ENCODE measurements around the gene ADAMTS12.

ADAMTS12 gene

DNA sequence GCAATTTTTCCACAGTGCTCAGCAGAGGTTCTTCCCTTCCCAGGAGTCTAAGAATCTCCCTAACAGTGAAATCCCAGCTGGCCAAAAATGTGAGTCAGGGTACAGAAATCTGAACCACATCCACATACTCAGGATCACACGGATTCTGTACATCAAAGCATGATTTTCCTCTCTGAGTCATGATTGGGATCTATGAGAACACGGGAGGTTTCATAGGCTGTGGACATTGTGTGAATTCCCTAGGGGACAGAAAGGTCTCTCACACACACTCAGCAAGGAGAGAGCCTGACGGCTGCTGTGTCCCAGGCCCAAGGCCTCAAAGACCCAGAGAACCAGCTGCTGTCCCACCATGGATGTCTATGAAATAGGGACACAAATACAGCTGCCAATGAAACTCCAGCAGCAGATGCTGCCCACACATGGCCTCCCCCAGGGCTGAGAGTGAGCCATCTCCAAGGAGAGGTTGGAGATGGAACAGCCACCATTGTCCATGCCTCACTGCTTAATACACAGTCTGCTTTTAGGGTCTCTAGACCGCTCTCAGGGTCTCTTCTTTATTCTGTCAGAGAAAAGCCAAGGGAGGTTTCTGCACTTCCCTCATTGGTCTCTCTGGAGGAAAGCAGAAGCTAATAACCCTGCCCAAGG lies 102.7 kb downstream of the ADAMTS12 start:
- H3K4me1 ChIP-seq (ENCODE audit: control insufficient read depth in 1 of 2, insufficient read depth in 1 of 2, low read depth in 1 of 2, low read length in 1 of 2), result no peaks in the 10 kb centered on the region
- H3K27ac ChIP-seq, result no peak overlapping the region
- TF ChIP-seq, protein P1, sequence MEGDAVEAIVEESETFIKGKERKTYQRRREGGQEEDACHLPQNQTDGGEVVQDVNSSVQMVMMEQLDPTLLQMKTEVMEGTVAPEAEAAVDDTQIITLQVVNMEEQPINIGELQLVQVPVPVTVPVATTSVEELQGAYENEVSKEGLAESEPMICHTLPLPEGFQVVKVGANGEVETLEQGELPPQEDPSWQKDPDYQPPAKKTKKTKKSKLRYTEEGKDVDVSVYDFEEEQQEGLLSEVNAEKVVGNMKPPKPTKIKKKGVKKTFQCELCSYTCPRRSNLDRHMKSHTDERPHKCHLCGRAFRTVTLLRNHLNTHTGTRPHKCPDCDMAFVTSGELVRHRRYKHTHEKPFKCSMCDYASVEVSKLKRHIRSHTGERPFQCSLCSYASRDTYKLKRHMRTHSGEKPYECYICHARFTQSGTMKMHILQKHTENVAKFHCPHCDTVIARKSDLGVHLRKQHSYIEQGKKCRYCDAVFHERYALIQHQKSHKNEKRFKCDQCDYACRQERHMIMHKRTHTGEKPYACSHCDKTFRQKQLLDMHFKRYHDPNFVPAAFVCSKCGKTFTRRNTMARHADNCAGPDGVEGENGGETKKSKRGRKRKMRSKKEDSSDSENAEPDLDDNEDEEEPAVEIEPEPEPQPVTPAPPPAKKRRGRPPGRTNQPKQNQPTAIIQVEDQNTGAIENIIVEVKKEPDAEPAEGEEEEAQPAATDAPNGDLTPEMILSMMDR (IDR thresholded peaks at IDR 0.05), result no peak

DNA sequence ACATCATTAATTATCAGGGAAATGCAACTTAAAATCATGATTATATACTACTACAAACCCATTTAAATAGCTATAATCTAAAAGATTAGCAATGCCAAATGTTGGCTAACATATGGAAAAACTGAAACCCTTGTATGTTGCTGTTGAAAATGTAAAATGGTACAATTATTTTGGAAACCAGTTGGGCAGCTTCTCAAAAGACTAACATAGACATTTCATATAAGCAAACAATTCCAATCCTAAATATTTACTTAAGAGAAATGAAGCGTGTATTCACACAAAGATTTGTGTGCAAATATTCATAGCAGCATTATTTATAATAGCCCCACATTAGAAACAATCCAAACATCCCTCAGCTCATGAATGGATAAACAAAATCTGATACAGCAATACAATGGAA lies 106.2 kb downstream of the ADAMTS12 start:
- Histone ChIP-seq H3K4me3 (ENCODE audit: low read depth in 1 of 2, low read length in 1 of 2) (no peak overlapping the region), H3K4me1 (ENCODE audit: control insufficient read depth in 1 of 2, insufficient read depth in 1 of 2, low read depth in 1 of 2, low read length in 1 of 2) (no peaks in the 10 kb centered on the region), H3K27ac (no peak overlapping the region), H3K36me3 (no peaks in the 10 kb centered on the region), H3K27me3 (no peaks in the 10 kb centered on the region), H3K9me3 (no peaks in the 10 kb centered on the region)
- TF ChIP-seq, protein P1 (IDR thresholded peaks at IDR 0.05), result no peak

More for the DNA sequence above, 102.7 kb downstream of the ADAMTS12 start:
- H3K36me3 ChIP-seq, result no peaks in the 10 kb centered on the region
- no peaks in the 10 kb centered on the region for H3K27me3 ChIP-seq
- H3K4me3 ChIP-seq (ENCODE audit: low read depth in 1 of 2, low read length in 1 of 2), result no peak overlapping the region
- no peaks in the 10 kb centered on the region for H3K9me3 ChIP-seq

DNA sequence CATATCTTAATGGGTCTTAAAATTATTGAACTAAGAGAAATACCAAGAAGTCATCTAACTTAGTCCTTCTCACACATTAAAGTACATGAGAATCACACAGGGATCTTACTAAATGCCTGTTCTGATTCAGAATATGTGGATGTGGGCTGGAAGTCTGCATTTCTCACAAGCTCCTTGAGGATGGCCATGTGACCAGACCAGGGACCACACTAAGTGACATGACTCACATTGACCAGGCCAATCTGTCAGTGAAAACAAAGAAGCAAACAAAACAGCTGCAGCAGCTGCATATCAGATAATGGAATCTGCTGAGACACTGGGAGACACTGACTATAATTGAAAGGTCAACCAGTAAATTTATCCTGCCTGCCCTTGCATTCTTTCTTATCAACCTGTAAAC lies 110.5 kb downstream of the ADAMTS12 start:
- no peaks in the 10 kb centered on the region for H3K27me3 ChIP-seq
- no peaks in the 10 kb centered on the region for H3K4me1 ChIP-seq (ENCODE audit: control insufficient read depth in 1 of 2, insufficient read depth in 1 of 2, low read depth in 1 of 2, low read length in 1 of 2)
- no peak overlapping the region for H3K4me3 ChIP-seq (ENCODE audit: low read depth in 1 of 2, low read length in 1 of 2)
- no peaks in the 10 kb centered on the region for H3K36me3 ChIP-seq
- TF ChIP-seq, protein P1 (IDR thresholded peaks at IDR 0.05), result no peak
- no peak overlapping the region for H3K27ac ChIP-seq
- no peaks in the 10 kb centered on the region for H3K9me3 ChIP-seq

DNA sequence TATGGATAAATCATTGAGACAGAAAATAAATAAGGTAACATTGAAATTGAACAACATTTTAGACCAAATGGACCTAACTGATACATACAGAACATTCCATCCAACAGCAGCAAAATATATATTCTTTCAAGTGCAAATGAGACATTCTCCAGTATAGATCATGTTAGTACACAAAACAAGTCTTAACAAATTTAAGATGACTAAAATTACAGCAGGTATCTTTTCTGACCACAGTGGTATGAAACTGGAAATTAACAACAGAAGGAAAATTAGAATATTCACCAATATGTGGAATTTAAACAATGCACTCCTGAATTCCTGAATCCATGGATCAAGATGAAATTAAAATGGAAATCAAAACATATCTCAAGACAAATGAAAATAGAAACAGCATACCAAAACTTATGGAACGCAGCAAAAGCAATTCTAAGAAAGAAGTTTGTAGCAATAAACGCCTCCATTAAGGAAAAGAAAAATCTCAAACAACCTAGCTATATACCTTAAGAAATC lies 115.6 kb downstream of the ADAMTS12 start:
- no peaks in the 10 kb centered on the region for H3K36me3 ChIP-seq
- H3K4me3 ChIP-seq (ENCODE audit: low read depth in 1 of 2, low read length in 1 of 2), result no peak overlapping the region
- TF ChIP-seq, protein P1 (IDR thresholded peaks at IDR 0.05), result no peak
- no peaks in the 10 kb centered on the region for H3K4me1 ChIP-seq (ENCODE audit: control insufficient read depth in 1 of 2, insufficient read depth in 1 of 2, low read depth in 1 of 2, low read length in 1 of 2)
- H3K9me3 ChIP-seq, result no peaks in the 10 kb centered on the region
- H3K27me3 ChIP-seq, result no peaks in the 10 kb centered on the region
- no peak overlapping the region for H3K27ac ChIP-seq

DNA sequence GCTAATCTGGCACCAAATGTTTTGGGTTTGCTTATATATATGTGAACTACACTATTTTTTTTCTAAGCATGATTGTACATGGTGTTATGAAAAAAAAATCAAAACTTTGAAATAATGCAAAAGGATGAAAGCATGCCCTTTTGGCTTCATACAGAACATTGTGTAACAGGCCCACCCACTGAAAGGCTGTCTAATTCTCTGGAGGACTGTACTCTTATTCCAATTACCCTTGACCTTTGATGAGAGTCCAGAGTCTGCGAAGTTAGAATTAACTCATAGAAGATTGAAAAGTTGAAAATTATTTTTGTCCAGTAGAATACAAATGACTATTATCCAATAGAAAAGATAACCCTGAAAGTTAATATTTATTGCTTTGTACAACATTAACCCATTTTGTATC lies 117.4 kb downstream of the ADAMTS12 start:
- no peaks in the 10 kb centered on the region for H3K36me3 ChIP-seq
- H3K9me3 ChIP-seq, result no peaks in the 10 kb centered on the region
- no peak overlapping the region for H3K27ac ChIP-seq
- TF ChIP-seq, protein P1 (IDR thresholded peaks at IDR 0.05), result no peak
- H3K27me3 ChIP-seq, result no peaks in the 10 kb centered on the region
- no peak overlapping the region for H3K4me3 ChIP-seq (ENCODE audit: low read depth in 1 of 2, low read length in 1 of 2)
- no peaks in the 10 kb centered on the region for H3K4me1 ChIP-seq (ENCODE audit: control insufficient read depth in 1 of 2, insufficient read depth in 1 of 2, low read depth in 1 of 2, low read length in 1 of 2)
